H9 (cell line): ENCODE data around the gene KMT2B. TPM values are rescaled to one million over a fixed set of nuclear protein-coding genes. Genes with fewer than 3 reads are reported as not detected.
A peak's percentile ranks its signal among the peaks of the same experiment; 100 is the strongest.

Experiments
- DNase-seq: peaks from one replicate; pipeline ENCODE4 v3.0.0-alpha.2; 2017
- H2AFZ ChIP-seq: one replicate; pipeline ENCODE4 v1.6.1; 2013; ENCODE audit warnings: mild to moderate bottlenecking, low read length, control low read depth, moderate library complexity
- H2AK5ac ChIP-seq: 2 replicates; pipeline ENCODE4 v1.6.1; 2013; ENCODE audit warnings: low read length, control low read depth, mixed read lengths; ENCODE audit not compliant: insufficient read length
- H2BK120ac ChIP-seq: one replicate; pipeline ENCODE4 v1.6.1; 2013; ENCODE audit warnings: low read depth, mild to moderate bottlenecking, low read length, control low read depth, inconsistent platforms; ENCODE audit not compliant: poor library complexity, severe bottlenecking
- H2BK12ac ChIP-seq: 2 replicates; pipeline ENCODE4 v1.6.1; 2013; ENCODE audit warnings: low read length, control low read depth, mixed read lengths, low read depth; ENCODE audit not compliant: insufficient read length
- H2BK15ac ChIP-seq: 2 replicates; pipeline ENCODE4 v1.6.1; 2013; ENCODE audit warnings: low read depth, low read length, control low read depth
- H2BK20ac ChIP-seq: one replicate; pipeline ENCODE4 v1.6.1; 2013; ENCODE audit warnings: low read depth, mild to moderate bottlenecking, low read length, control low read depth, inconsistent platforms; ENCODE audit not compliant: poor library complexity, severe bottlenecking
- H2BK5ac ChIP-seq: 2 replicates; pipeline ENCODE4 v1.6.1; 2013; ENCODE audit warnings: low read length, control low read depth, mixed read lengths; ENCODE audit not compliant: insufficient read length
- H3K14ac ChIP-seq: 2 replicates; pipeline ENCODE4 v1.6.1; 2013; ENCODE audit warnings: low read length, control low read depth; ENCODE audit not compliant: insufficient read depth
- H3K18ac ChIP-seq: 2 replicates; pipeline ENCODE4 v1.6.1; 2013; ENCODE audit warnings: low read depth, mild to moderate bottlenecking, mixed read lengths, low read length, control low read depth; ENCODE audit not compliant: insufficient read length
- H3K23ac ChIP-seq: 2 replicates; pipeline ENCODE4 v1.6.1; 2013; ENCODE audit warnings: low read length, control low read depth, mixed read lengths, low read depth; ENCODE audit not compliant: insufficient read length
- H3K23me2 ChIP-seq: 2 replicates; pipeline ENCODE4 v1.6.1; 2013; ENCODE audit warnings: low read depth, mild to moderate bottlenecking, mixed read lengths, low read length, control low read depth; ENCODE audit not compliant: insufficient read length, poor library complexity, severe bottlenecking
- H3K27ac ChIP-seq: 2 replicates; pipeline ENCODE4 v1.5.1; 2013; ENCODE audit warnings: low read length, control low read depth, mixed read lengths, low read depth; ENCODE audit not compliant: insufficient read length
- H3K27me3 ChIP-seq: 2 replicates; pipeline ENCODE4 v1.6.1; 2013; ENCODE audit warnings: low read length, control low read depth, inconsistent platforms; ENCODE audit not compliant: insufficient read depth
- H3K4ac ChIP-seq: 2 replicates; pipeline ENCODE4 v1.6.1; 2013; ENCODE audit warnings: low read depth, mild to moderate bottlenecking, control low read depth, inconsistent platforms, low read length, moderate library complexity
- H3K4me1 ChIP-seq: 2 replicates; pipeline ENCODE4 v1.6.1; 2013; ENCODE audit warnings: low read length, control low read depth, inconsistent platforms; ENCODE audit not compliant: insufficient read depth
- H3K4me2 ChIP-seq: 2 replicates; pipeline ENCODE4 v1.6.1; 2013; ENCODE audit warnings: low read length, control low read depth, mixed read lengths; ENCODE audit not compliant: insufficient read length, insufficient read depth
- H3K56ac ChIP-seq: 2 replicates; pipeline ENCODE4 v1.6.1; 2013; ENCODE audit warnings: low read depth, mild to moderate bottlenecking, mixed read lengths, low read length, control low read depth; ENCODE audit not compliant: insufficient read length
- H3K79me1 ChIP-seq: 2 replicates; pipeline ENCODE4 v1.6.1; 2013; ENCODE audit warnings: low read depth, mild to moderate bottlenecking, moderate library complexity, low read length, control low read depth, inconsistent platforms; ENCODE audit not compliant: insufficient read depth, poor library complexity, severe bottlenecking
- H3K79me2 ChIP-seq: 2 replicates; pipeline ENCODE4 v1.6.1; 2013; ENCODE audit warnings: low read length, control low read depth, inconsistent platforms; ENCODE audit not compliant: insufficient read depth
- H3K9ac ChIP-seq: 2 replicates; pipeline ENCODE4 v1.6.1; 2013; ENCODE audit warnings: low read length, control low read depth, mixed read lengths; ENCODE audit not compliant: insufficient read length; ENCODE audit errors: extremely low read depth
- H3K9me3 ChIP-seq: one replicate; pipeline ENCODE4 v1.6.1; 2013; ENCODE audit warnings: low read depth, low read length, inconsistent platforms; ENCODE audit not compliant: control insufficient read depth
- H3T11ph ChIP-seq: one replicate; pipeline ENCODE4 v1.6.1; 2013; ENCODE audit warnings: mild to moderate bottlenecking, low read length, control low read depth, inconsistent platforms
- H4K20me1 ChIP-seq: one replicate; pipeline ENCODE4 v1.6.1; 2013; ENCODE audit not compliant: control insufficient read depth, insufficient read length, insufficient read depth
- H4K5ac ChIP-seq: 2 replicates; pipeline ENCODE4 v1.6.1; 2013; ENCODE audit warnings: low read depth, mild to moderate bottlenecking, mixed read lengths, low read length, control low read depth; ENCODE audit not compliant: insufficient read length
- H4K8ac ChIP-seq: replicated peaks from 2 replicates; pipeline ENCODE4 v1.6.1; 2013; ENCODE audit warnings: low read length, control low read depth, mixed read lengths, low read depth; ENCODE audit not compliant: insufficient read length
- H4K91ac ChIP-seq: 2 replicates; pipeline ENCODE4 v1.6.1; 2013; ENCODE audit warnings: low read depth, mild to moderate bottlenecking, moderate library complexity, mixed read lengths, low read length, control low read depth; ENCODE audit not compliant: insufficient read length
- H3K27ac Mint-ChIP-seq, 3 experiments: 2 replicates in 2 of 3; 3 replicates in 1 of 3; pipeline ENCODE4 v1.8.0; 2020 to 2021; ENCODE audit warnings: mixed read lengths in 3 of 3, mild to moderate bottlenecking in 1 of 3, moderate library complexity in 1 of 3
- H3K27me3 Mint-ChIP-seq: 2 replicates; pipeline ENCODE4 v1.8.0; 2021; ENCODE audit warnings: low read depth, mild to moderate bottlenecking, moderate library complexity, mixed read lengths
- H3K36me3 Mint-ChIP-seq, 3 experiments: 2 replicates in 2 of 3; 3 replicates in 1 of 3; pipeline ENCODE4 v1.8.0; 2020 to 2021; ENCODE audit warnings: low read depth in 3 of 3, mixed read lengths in 3 of 3; ENCODE audit not compliant: insufficient read depth in 1 of 3
- H3K4me1 Mint-ChIP-seq, 2 experiments: 2 replicates each; pipeline ENCODE4 v1.8.0; 2020; ENCODE audit warnings: mixed read lengths in 2 of 2
- H3K4me3 Mint-ChIP-seq, 2 experiments: 2 replicates in 1 of 2; 3 replicates in 1 of 2; pipeline ENCODE4 v1.8.0; 2020 to 2021; ENCODE audit warnings: mild to moderate bottlenecking in 2 of 2, mixed read lengths in 2 of 2, moderate library complexity in 1 of 2
- H3K9me3 Mint-ChIP-seq, 2 experiments: 2 replicates in 1 of 2; 3 replicates in 1 of 2; pipeline ENCODE4 v1.8.0; 2020; ENCODE audit warnings: mild to moderate bottlenecking in 2 of 2, mixed read lengths in 2 of 2, moderate library complexity in 1 of 2
- WGBS: extraction: QIAGEN DNeasy Blood & Tissue Kit; methylation state at CpG from one replicate; pipeline ENCODE4 v1.1.7; 2013; ENCODE audit warnings: missing lambda C conversion rate, low lambda C conversion rate, mixed read lengths; ENCODE audit not compliant: insufficient read length; ENCODE audit errors: extremely low coverage; 5-methylcytosine and 5-hydroxymethylcytosine counted together
- total RNA-seq: library from RNA; stranded (reverse); gene quantifications from 2 replicates; pipeline ENCODE4 v1.2.1, GENCODE V29; 2021
- TF ChIP-seq, protein P1 (sequence below): fragments of 200-600 bp; sonication (generic); conservative IDR thresholded peaks from 3 replicates; pipeline ENCODE4 v1.8.0; 2021; ENCODE audit warnings: antibody characterized with exemption, mild to moderate bottlenecking

The KMT2B gene
- total RNA-seq, 1 experiment from 2014 or later = 47.7 TPM

DNA sequence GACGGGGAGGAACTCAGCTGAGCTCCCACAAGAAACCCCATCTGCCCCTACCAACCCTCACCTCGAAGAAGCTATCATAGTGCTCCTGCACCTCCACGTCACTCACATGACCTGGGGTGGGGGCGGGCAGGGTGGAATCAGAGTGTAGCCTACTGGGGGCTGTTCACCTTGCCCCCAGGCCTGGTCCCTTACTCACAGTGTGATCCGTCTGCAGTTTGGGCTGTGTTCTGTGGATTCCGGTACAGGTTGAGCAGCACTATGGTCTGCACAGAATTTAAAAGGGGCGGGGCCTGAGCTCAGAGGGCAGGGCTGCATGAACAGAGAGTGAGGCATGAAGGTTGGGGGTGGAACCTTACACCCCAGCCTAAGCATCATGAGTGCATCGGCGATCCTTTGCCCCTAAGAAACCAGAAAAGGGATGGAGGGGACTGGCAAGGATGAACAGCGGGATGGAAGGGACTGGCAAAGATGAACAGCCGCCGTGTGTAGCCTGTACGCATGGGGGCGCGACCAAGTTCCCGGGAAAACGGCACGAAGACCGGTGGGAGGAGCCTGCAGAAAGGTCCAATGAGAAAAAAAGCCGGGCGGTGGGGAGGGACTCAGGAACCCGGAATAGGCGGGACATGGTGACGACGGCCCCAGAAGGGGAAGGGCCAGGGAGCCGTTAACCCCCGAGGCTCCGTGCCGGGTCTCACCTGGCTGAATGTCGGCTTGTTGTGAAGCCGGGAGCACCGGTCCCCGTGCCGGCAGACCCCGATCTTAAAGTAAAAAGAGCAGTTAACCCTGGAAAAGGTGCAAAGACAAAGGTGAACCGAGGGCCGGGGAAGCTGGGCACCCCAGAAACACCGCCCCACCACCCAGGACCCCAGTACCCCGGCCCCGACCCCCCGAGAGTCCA lies 26.9 kb downstream of the KMT2B start:
- Histone ChIP-seq H4K91ac (no peak overlapping the region), H3K4me2 (peak overlapping the region; percentile 84), H3K23ac (no peak overlapping the region), H2BK12ac (no peak overlapping the region), H2BK5ac (no peak overlapping the region), H3K56ac (no peak overlapping the region), H4K20me1 (no peaks in the 10 kb centered on the region), H4K8ac (no peak overlapping the region), H3K79me1 (peaks cover 3% of the 10 kb centered on the region), H3K14ac (peak overlapping the region; percentile 79), H3K18ac (peak overlapping the region; percentile 61), H3K4me1 (peaks cover 4% of the 10 kb centered on the region; the same call in 1 of the 2 replicates), H4K5ac (no peak overlapping the region), H3K79me2 (no peaks in the 10 kb centered on the region), H3K9me3 (no peaks in the 10 kb centered on the region), H2BK20ac (no peak overlapping the region), H3K9ac (peak overlapping the region; percentile 69), H3T11ph (no peak overlapping the region), H2AK5ac (no peak overlapping the region), H2BK15ac (no peak overlapping the region), H3K23me2 (peaks cover 21% of the 10 kb centered on the region), H2AFZ (peak overlapping the region; percentile 71), H3K27me3 (no peaks in the 10 kb centered on the region), H2BK120ac (no peak overlapping the region), H3K4ac (no peak overlapping the region), H3K27ac (no peak overlapping the region)
- peak overlapping the region; percentile 100 for H3K27ac Mint-ChIP-seq
- TF ChIP-seq, protein P1, sequence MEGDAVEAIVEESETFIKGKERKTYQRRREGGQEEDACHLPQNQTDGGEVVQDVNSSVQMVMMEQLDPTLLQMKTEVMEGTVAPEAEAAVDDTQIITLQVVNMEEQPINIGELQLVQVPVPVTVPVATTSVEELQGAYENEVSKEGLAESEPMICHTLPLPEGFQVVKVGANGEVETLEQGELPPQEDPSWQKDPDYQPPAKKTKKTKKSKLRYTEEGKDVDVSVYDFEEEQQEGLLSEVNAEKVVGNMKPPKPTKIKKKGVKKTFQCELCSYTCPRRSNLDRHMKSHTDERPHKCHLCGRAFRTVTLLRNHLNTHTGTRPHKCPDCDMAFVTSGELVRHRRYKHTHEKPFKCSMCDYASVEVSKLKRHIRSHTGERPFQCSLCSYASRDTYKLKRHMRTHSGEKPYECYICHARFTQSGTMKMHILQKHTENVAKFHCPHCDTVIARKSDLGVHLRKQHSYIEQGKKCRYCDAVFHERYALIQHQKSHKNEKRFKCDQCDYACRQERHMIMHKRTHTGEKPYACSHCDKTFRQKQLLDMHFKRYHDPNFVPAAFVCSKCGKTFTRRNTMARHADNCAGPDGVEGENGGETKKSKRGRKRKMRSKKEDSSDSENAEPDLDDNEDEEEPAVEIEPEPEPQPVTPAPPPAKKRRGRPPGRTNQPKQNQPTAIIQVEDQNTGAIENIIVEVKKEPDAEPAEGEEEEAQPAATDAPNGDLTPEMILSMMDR = peak; percentile 56; the same call in 2 of the 3 replicates
- no peaks in the 10 kb centered on the region for H3K9me3 Mint-ChIP-seq
- H3K4me3 Mint-ChIP-seq = peak overlapping the region; percentile 96
- peaks cover 22 to 39% of the 10 kb centered on the region in 2 experiments for H3K4me1 Mint-ChIP-seq
- peaks cover 3 to 17% (median 5%) of the 10 kb centered on the region in 3 experiments; a peak in 4 of 7 replicates for H3K36me3 Mint-ChIP-seq
- DNase-seq = peak; percentile 96
- H3K27me3 Mint-ChIP-seq = no peaks in the 10 kb centered on the region
- WGBS = no CpG with 5 or more reads among the region's 41 CpGs
